Bone marrow (tissue), 2 donors: ENCODE results near the gene PSRC1.

Experiments used
- DNase-seq, 2 donors: peaks; one replicate each; lab custom pipeline; 2025; lab: John Stamatoyannopoulos, UW

The PSRC1 gene

DNA sequence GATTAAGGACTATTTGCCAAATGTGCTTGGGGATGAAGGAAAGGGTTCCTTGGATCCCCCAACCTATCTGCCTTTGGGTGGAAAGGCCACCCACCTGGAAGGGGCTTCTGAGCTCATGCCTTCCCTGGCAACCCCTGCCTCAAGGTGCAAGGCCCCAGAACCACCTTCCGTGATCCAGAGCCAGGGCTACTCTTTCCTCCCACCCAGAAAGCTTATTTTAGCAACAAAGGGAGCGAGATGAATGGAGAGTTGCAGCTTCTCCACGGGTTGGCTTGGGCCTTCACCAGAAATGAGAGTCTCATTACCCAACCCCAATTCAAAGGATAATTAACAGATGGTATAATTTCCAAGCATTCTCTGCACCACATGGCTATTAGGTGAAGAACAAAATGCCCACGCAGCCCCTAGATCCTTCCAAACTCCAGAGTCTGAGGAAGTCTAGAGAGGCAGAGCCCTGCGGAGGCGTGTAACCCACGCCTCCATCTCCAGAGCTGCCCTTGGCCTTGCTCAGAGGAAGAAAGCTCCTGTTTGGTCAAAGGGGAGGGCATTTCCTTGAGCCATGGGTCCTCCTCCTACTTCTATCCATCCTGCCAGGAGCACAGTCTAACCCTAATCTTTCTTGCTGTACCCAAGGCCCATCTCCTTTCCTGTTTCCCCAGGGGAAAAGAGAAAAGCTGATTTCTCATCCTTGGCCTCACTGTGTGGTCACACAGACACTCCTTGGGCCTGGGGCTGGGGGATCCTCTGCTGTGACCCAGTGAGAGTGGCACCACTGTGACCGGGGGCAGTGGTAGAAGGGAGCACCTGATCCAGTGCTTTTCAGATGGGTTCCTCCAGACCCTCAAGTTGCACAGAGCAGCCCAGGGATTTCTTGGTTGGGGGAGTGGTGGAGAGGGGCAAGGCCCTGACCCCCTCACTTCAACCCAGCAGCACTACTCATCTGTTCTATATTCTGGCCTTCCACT is 35.3 kb downstream of the PSRC1 start:
- no peak for DNase-seq

DNA sequence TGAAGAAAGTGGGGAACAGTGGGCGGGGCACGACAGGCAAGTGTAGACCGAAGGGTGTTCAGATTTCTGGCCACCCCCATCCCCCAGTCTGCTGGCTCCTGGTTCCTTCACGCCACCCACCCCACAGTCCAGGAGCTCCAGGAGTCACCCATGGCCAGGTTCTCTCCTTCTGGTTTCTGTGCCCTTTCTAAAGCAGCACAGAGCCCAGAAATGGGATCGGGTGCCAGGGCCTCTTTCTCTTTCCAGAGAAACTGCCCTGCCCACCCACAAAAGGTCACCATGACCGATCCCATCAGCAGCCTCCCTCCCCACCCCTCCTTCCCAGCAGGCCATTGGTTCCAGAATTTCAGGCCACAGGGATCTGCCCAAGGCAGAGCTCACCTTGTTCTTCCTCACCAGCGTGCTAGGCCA is 36.8 kb downstream of the PSRC1 start:
- no peak for DNase-seq

DNA sequence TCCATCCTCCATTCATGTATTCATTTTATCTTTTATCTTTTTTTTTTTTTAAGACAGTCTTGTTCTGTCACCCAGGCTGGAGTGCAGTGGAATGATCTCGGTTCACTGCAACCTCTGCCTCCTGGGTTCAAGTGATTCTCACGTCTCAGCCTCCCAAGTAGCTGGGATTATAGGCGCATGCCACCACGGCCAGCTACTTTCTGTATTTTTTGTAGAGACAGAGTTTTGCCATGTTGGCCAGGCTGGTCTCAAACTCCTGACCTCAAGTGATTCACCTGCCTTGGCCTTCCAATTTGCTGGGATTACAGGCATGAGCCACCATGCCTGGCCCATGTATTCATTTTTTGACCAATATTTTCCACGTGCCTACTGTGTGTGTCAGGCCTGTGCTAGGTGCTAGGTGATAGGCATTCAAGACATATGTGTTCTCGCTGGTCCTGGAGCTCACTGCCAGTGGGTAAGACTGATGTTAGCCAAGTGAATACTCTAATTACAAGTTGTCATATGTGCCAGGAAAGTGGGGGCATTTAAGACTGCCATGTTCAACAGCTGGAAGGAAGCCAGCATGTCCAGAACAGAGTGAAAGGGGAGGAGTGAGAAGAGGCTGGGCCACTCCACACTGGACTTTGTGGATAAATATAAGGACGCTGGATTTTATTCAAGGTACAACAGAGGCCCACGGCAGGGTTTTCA is 38.9 kb downstream of the PSRC1 start:
- no peak for DNase-seq

DNA sequence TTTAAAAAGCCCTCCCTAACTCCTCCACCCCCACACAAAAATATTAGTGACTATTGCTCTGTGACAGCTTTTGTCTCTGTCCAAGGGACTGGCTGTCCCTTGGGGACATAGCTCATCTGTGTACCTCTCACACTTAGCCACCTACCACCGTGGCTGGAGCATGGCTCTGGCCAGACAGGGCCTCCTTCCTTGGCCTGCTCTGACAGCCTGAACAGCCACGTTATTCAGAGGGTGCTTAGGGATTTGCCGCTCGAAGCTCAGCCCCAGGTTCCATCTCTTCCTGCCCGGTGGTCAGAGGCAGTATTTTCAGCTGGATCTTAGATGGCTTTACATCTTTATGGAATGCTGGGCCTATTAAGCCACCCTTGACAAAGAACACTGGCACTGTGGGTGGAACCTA is 39.7 kb downstream of the PSRC1 start:
- DNase-seq = no peak

DNA sequence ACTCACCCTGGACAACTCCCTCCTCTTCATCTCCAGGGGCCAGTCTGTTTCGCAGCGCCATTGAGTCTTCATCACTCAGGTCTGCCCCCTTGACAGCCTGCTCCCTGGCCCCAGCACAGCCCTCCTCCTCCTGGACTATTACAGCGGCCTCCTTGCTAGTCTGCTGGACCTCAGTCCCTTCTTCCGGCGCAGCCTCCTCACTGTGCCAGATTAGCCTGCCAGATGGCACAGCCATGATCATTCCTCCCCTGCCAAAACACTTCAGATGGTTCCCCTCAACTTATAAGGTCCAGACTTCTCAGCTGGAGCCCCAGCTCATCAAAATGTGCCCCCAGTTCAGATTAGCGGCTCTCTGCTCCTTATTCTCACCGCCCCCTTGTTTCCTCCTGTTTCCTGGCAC is 40.6 kb downstream of the PSRC1 start:
- no peak for DNase-seq

DNA sequence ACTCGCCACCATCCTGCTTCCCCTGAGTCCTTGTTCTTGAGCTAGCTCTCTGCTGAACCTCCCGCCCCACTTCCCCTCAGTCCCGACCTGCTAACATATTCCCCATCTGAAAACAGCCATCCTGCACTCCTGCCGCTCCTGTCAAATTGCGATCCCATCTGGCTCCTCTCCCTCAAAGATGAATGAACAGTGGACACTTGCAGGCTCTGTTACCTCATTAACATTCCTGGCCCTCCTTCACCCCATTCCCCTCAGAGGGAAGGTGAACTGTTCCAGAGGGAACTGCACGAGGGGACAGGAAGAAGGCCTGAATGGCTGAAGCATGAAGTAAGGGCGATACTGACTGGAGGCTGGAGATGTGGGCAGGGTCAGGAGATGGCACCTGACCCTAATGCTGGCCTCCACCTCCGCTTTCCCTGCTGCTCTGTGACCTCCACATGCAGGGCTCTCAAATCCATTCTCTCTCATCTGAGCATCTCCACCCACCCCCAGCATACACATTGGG is 41.1 kb downstream of the PSRC1 start:
- DNase-seq = no peak

DNA sequence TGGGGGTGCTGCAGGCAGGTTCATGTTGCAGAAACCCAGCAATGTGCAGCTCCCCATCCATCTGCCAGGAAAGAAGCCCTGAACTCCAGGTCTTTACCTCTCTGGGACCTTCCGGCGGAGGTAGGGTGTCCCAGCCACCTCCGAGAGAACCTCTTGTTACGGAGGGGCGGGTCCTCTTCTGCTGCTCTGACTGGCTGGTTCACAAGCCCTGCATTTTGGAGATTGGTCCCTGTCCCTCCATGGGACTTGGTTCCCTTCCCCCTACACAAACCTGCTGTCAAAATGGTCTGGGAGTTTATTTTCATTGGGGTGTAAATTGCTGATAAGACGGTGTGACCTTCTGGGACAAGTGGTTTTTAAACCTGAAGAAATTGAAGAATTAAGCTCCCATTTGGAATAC is 41.6 kb downstream of the PSRC1 start:
- no peak for DNase-seq

DNA sequence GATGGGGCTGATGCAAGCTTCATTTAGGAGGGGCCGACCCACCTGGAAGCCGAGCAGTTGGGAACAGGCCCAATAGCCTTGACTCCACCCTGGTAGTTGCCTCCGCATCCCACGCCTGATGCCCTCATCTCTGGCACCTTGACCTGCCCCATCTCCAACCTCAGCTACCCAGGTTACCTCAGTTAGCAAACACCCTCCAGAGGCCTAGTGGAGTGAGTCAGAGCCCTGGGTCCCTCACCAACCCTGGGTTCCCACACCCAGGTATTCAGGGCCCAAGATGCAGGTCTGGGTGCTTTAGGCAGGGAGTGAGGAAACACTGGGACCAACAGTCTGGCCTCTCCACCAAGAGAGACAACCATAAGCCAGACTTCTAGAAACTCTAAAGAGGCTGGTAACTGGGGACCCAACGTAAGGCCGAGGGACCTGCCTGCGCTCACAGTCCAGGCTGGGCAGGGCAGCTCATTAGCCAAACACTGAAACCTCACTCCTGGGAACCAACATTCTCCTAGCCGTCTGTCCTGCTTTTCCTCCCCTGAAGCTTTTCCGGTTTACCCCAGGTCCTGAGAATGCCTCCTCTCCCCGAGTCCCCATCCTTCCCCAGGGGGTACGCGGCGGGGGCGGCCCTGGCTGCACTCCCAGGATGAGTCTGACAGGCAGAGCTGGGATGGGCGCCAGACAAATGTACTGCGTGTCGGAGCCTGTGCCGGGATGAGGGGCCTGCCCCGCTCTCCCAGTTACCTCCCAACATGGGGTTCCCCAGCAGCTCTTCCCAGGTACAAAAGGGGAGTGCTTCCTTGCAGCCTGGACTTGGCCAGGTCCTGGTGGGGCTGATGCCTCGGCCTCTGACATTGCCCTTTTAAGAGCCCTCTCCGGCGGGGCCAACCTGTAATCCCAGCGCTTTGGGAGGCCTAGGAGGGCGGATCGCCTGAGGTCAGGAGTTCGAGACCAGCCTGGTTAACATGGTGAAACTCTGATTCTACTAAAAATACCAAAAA is 42.5 kb downstream of the PSRC1 start:
- DNase-seq = no peak

DNA sequence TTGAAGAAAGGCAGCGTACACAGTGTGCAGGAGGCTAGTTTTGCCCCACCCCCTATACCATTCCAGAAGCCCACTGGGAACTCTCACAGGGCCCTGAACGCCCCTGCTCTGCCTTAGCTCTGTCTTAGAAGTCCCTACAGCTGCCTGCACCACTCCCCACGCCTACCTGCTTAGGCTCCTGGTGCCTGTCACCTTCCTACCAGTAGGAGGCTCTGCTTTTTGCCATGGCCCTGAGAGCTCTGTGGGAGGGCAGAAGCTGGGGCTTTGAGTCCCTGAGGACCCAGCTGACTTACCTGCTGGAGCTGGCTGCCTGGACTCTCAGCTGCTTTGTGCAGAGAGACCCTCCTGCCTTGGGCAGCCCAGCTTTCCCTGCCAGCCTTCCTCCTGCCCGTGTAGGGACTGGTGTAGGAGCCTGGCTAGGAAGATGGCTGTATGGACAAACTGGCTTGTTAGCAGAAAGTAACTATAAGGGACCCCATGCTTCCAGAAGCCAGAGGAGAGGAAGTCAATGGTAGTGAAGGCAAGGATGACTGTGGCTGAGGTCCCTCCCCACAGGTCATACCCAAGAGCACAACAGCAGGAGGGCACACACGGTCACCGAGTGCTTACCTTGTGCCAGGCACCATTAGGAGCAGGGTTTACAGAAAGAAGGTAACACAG is 43.4 kb downstream of the PSRC1 start:
- no peak for DNase-seq

DNA sequence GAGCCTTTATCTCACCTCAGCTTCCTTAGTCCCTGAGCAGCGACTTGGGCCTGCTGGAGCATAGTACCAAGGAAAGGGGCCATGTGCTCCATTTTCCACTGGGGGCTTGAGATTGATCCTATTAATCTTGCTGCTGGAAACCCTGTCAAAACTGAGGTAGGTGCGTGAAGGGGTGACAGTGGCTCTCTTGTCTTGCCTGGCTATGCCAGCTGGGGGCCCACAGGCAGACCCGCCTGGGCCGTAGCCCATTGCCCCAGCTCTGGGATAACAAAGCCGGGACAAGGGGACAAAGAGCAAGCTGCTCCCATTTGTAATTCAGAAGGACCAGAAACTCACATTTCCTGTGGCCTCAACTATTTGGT is 43.9 kb downstream of the PSRC1 start:
- DNase-seq = no peak

DNA sequence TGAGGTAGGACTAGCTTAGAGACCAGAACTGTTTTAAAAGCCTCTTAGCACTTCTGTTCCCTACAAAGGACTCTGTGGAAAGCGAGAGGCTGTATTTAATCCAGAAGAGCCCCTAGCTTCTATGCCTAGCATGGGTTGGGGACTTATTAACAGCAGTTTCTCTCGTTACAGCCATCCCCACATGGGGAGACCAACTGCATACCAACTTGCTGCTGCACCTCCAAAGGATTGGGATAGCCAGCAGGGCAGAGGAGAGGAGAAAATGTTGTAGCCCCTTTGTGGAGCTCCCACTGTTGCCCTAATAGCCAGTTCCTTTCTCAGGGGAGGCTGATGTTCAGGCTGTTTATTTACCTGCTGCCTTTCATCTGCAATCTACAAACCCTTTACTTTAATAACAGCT is 44.6 kb downstream of the PSRC1 start:
- DNase-seq = no peak

DNA sequence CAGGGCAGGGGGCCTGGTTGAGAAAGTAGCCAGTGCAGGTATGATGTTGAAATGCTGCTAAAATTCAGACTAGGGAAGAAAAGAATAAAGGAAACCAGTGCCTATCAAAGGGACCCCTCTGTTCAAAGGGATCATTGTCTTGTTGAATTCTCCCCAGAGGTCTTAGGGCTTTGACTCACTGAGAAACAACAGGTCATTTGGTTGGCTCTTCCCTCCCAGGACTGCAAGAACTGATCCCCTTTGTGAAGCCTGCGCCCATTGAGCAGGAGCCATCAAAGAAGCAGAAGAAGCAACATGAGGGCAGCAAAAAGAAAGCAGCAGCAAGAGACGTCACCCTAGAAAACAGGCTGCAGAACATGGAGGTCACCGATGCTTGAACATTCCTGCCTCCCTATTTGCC is 45.4 kb downstream of the PSRC1 start:
- no peak for DNase-seq

DNA sequence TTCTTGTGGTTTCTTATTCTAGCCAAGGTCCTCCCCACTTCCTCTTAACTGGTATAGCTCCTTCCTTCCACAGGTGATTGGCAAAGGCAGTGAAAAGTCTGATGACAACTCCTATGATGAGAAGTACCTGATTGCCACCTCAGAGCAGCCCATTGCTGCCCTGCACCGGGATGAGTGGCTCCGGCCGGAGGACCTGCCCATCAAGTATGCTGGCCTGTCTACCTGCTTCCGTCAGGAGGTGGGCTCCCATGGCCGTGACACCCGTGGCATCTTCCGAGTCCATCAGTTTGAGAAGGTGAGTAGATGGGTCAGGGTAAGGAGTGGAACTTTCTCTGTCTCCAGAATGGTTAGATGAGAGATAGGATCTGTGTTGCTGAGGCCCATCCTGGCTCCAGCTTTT is 47.8 kb downstream of the PSRC1 start:
- DNase-seq = no peak

DNA sequence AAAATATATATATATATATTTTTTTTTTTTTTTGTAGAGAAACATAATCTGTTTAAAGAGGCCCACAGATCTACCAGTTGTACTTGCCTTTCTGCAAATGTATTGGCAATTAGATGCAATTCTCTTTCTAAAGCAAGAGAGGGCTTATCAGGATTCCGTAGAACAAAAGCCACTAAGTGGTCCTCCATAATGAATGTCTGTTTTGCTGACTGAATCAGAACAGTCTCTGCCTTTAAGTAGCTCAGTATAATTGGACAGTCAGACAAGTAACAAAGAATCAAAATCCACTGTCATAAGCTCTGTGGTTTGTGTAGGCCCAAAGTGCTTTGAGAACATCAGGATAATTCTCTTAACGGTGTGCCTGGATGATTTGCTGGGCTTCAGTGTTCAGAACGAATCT is 51.9 kb downstream of the PSRC1 start:
- no peak for DNase-seq
